GM23338 (cell line): ENCODE measurements around the gene RBM7. TPM values are rescaled to one million over a fixed set of nuclear protein-coding genes. Genes with fewer than 3 reads are reported as not detected.

Source experiments
- ATAC-seq: fragments of 200-7000 bp; cut with Tn5 transposase; 3 replicates; pipeline ENCODE4 v1.9.1; 2020
- DNase-seq: peaks from one replicate; pipeline ENCODE4 v3.0.0-alpha.2; 2015; ENCODE audit warnings: low spot score
- H2AFZ ChIP-seq: fragments of 200-600 bp; sonication (generic); 2 replicates; pipeline ENCODE4 v1.8.0; 2016; ENCODE audit warnings: antibody characterized with exemption, mild to moderate bottlenecking, moderate library complexity
- H3F3A ChIP-seq: fragments of 200-600 bp; sonication (generic); replicated peaks from 2 replicates; pipeline ENCODE4 v1.8.0; 2017; ENCODE audit warnings: antibody characterized with exemption, mixed run types, low read depth
- H3K27ac ChIP-seq: fragments of 200-600 bp; sonication (generic); 2 replicates; pipeline ENCODE4 v1.6.1; 2016; ENCODE audit warnings: low read depth
- H3K27me3 ChIP-seq: fragments of 200-600 bp; sonication (generic); 2 replicates; pipeline ENCODE4 v1.8.0; 2016; ENCODE audit warnings: mild to moderate bottlenecking, mixed run types, moderate library complexity; ENCODE audit not compliant: insufficient read depth
- H3K36me3 ChIP-seq: fragments of 200-600 bp; sonication (generic); 2 replicates; pipeline ENCODE4 v1.8.0; 2016; ENCODE audit warnings: mild to moderate bottlenecking; ENCODE audit not compliant: insufficient read depth
- H3K4me1 ChIP-seq: fragments of 200-600 bp; sonication (generic); 2 replicates; pipeline ENCODE4 v1.8.0; 2016; ENCODE audit warnings: mild to moderate bottlenecking, moderate library complexity; ENCODE audit not compliant: insufficient read depth
- H3K4me2 ChIP-seq: fragments of 200-600 bp; sonication (generic); 2 replicates; pipeline ENCODE4 v1.7.1; 2017; ENCODE audit warnings: mixed run types
- H3K4me3 ChIP-seq: fragments of 200-600 bp; sonication (generic); 2 replicates; pipeline ENCODE4 v1.6.1; 2016; ENCODE audit warnings: mixed run types
- H3K79me2 ChIP-seq: fragments of 200-600 bp; sonication (generic); replicated peaks from 2 replicates; pipeline ENCODE4 v1.8.0; 2017; ENCODE audit warnings: mild to moderate bottlenecking; ENCODE audit not compliant: insufficient read depth
- H3K9me2 ChIP-seq: fragments of 200-600 bp; sonication (generic); 2 replicates; pipeline ENCODE4 v1.8.0; 2017; ENCODE audit not compliant: insufficient read depth
- H4K20me1 ChIP-seq: fragments of 200-600 bp; sonication (generic); replicated peaks from 2 replicates; pipeline ENCODE4 v1.8.0; 2017; ENCODE audit warnings: mild to moderate bottlenecking; ENCODE audit not compliant: insufficient read depth
- H3K27ac Mint-ChIP-seq: 2 replicates; pipeline ENCODE4 v1.8.0; 2020; ENCODE audit warnings: inconsistent platforms, mild to moderate bottlenecking, moderate library complexity, mixed read lengths
- H3K27me3 Mint-ChIP-seq: 3 replicates; pipeline ENCODE4 v1.8.0; 2022; ENCODE audit warnings: low read depth, mild to moderate bottlenecking, moderate library complexity, mixed read lengths, inconsistent platforms; ENCODE audit not compliant: insufficient read depth, poor library complexity
- H3K36me3 Mint-ChIP-seq: 3 replicates; pipeline ENCODE4 v1.8.0; 2021; ENCODE audit warnings: low read depth, mild to moderate bottlenecking, inconsistent platforms, moderate library complexity, mixed read lengths
- H3K4me1 Mint-ChIP-seq: 3 replicates; pipeline ENCODE4 v1.8.0; 2020; ENCODE audit warnings: mild to moderate bottlenecking, inconsistent platforms, mixed read lengths
- H3K4me3 Mint-ChIP-seq: 3 replicates; pipeline ENCODE4 v1.8.0; 2021; ENCODE audit warnings: moderate library complexity, mild to moderate bottlenecking, inconsistent platforms, mixed read lengths
- H3K9me3 Mint-ChIP-seq: 3 replicates; pipeline ENCODE4 v1.8.0; 2020; ENCODE audit warnings: moderate library complexity, mild to moderate bottlenecking, inconsistent platforms, mixed read lengths
- CREB1 ChIP-seq: fragments of 250-450 bp; sonication (Bioruptor Pico); IDR thresholded peaks from 2 replicates; pipeline ENCODE4 v1.5.0; 2020; ENCODE audit warnings: low read depth, mild to moderate bottlenecking, moderate library complexity
- EZH2 ChIP-seq: fragments of 200-600 bp; sonication (generic); IDR thresholded peaks from one replicate; pipeline ENCODE4 v1.8.0; 2017; ENCODE audit warnings: antibody characterized with exemption, mild to moderate bottlenecking, low read depth; ENCODE audit not compliant: unreplicated experiment
- EZH2phosphoT487 ChIP-seq: fragments of 200-600 bp; sonication (generic); IDR thresholded peaks from one replicate; pipeline ENCODE4 v1.8.1; 2018; ENCODE audit warnings: antibody characterized with exemption; ENCODE audit not compliant: unreplicated experiment
- JUNB ChIP-seq: IDR thresholded peaks from one replicate; pipeline ENCODE4 v1.6.1; 2016; ENCODE audit warnings: antibody characterized with exemption; ENCODE audit not compliant: unreplicated experiment
- NANOG ChIP-seq: IDR thresholded peaks from 2 replicates; pipeline ENCODE4 v1.6.1; 2016; ENCODE audit warnings: antibody characterized with exemption, borderline replicate concordance
- POLR2AphosphoS5 ChIP-seq: IDR thresholded peaks from 2 replicates; pipeline ENCODE4 v1.6.1; 2016; ENCODE audit warnings: antibody characterized with exemption, low read depth
- REST ChIP-seq: IDR thresholded peaks from one replicate; pipeline ENCODE4 v1.6.1; 2018; ENCODE audit warnings: antibody characterized with exemption; ENCODE audit not compliant: unreplicated experiment
- STAT1 ChIP-seq: IDR thresholded peaks from one replicate; pipeline ENCODE4 v1.6.1; 2016; ENCODE audit warnings: antibody characterized with exemption; ENCODE audit not compliant: unreplicated experiment
- ZNF114 ChIP-seq: fragments of 250-450 bp; sonication (Bioruptor Pico); IDR thresholded peaks from 2 replicates; pipeline ENCODE4 v1.5.0; 2020; ENCODE audit warnings: mild to moderate bottlenecking, moderate library complexity
- ZNF331 ChIP-seq: fragments of 250-450 bp; sonication (Bioruptor Pico); IDR thresholded peaks from 2 replicates; pipeline ENCODE4 v1.5.0; 2020; ENCODE audit warnings: low read depth, mild to moderate bottlenecking, moderate library complexity
- ZNF462 ChIP-seq: fragments of 250-450 bp; sonication (Bioruptor Pico); IDR thresholded peaks from 2 replicates; pipeline ENCODE4 v1.5.0; 2020; ENCODE audit warnings: mild to moderate bottlenecking, moderate library complexity
- polyA plus RNA-seq: library from polyadenylated mRNA; unstranded; fragments of >200 nt; fragmentation: Nextera tagmentation; extraction: Ambion mirVana; gene quantifications from 2 replicates; pipeline ENCODE4 v1.2.1, GENCODE V29; 2016
- total RNA-seq: library from RNA; depleted of rRNA; stranded (reverse); fragments of >200 nt; shearing (Covaris generic); gene quantifications from 2 replicates; pipeline ENCODE4 v1.2.3, GENCODE V29; 2014
- TF ChIP-seq, protein P1 (sequence below): IDR thresholded peaks from 2 replicates; pipeline ENCODE4 v1.6.1; 2016; ENCODE audit warnings: antibody characterized with exemption
- TF ChIP-seq, protein P2 (sequence below), 2 experiments: fragments of 200-600 bp in 1 of 2; sonication (generic) in 1 of 2; conservative IDR thresholded peaks; 2 replicates each; pipeline versions ENCODE4 v1.5.1 to v1.6.1; 2016 to 2017; ENCODE audit warnings: antibody characterized with exemption in 2 of 2, low read depth in 2 of 2, mild to moderate bottlenecking in 2 of 2, moderate library complexity in 1 of 2

The RBM7 gene
- total and polyA plus RNA-seq, 2 experiments from 2014 or later: 31.5 to 57.2 TPM

DNA sequence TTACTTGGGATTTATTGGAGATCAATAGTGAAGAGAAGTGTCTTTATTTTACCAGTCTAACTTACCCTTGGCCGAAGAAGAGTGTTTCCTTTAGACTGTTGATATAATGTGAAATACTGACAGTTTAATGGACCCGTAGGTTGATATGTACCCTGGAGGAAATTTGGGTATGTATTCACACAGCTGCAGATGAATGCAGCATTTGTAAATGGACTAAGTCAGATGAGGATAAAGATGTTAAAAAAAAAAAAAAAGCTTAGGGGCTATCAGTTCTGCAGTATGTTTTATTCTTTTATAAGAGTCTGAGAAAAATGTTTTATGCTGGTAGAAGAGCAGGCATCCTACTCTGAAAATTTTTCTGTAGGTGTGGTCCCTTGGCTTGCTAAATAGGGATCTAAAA is 41.5 kb downstream of the RBM7 start:
- Mint-ChIP-seq H3K4me1 (peaks cover 50% of the 10 kb centered on the region), H3K4me3 (peak overlapping the region; percentile 67; the same call in 1 of the 3 replicates)
- H4K20me1 ChIP-seq: peaks cover 18% of the 10 kb centered on the region

More for the DNA sequence above, 41.5 kb downstream of the RBM7 start:
- ATAC-seq (no peak), DNase-seq (no peak)
- H3K27me3 ChIP-seq: no peaks in the 10 kb centered on the region
- peak overlapping the region; percentile 72; the same call in 1 of the 2 replicates for H3K4me3 ChIP-seq
- H3K4me1 ChIP-seq: peaks cover 35% of the 10 kb centered on the region
- peak overlapping the region; percentile 87 for H3K4me2 ChIP-seq
- Mint-ChIP-seq H3K9me3 (no peaks in the 10 kb centered on the region; the same call in 2 of the 3 replicates), H3K36me3 (peaks cover 48% of the 10 kb centered on the region), H3K27me3 (no peaks in the 10 kb centered on the region), H3K27ac (peak overlapping the region; percentile 74)
- no peak overlapping the region for H3K27ac ChIP-seq
- no peak overlapping the region for H2AFZ ChIP-seq
- H3K79me2 ChIP-seq: peaks cover 76% of the 10 kb centered on the region
- peaks cover 6% of the 10 kb centered on the region; the same call in 1 of the 2 replicates for H3K36me3 ChIP-seq
- H3F3A ChIP-seq: peaks cover 5% of the 10 kb centered on the region; the same call in 1 of the 2 replicates
- no peaks in the 10 kb centered on the region for H3K9me2 ChIP-seq
- no peak for TF ChIP-seq STAT1
- no peak for TF ChIP-seq ZNF114
- TF ChIP-seq EZH2phosphoT487: no peak
- TF ChIP-seq ZNF331 (CRISPR knock-in tag): no peak
- no peak for TF ChIP-seq ZNF462 (CRISPR knock-in tag)
- no peak for TF ChIP-seq POLR2AphosphoS5
- no peak for TF ChIP-seq CREB1 (CRISPR knock-in tag)
- no peak for TF ChIP-seq EZH2
- no peak for TF ChIP-seq NANOG
- TF ChIP-seq, protein P1, sequence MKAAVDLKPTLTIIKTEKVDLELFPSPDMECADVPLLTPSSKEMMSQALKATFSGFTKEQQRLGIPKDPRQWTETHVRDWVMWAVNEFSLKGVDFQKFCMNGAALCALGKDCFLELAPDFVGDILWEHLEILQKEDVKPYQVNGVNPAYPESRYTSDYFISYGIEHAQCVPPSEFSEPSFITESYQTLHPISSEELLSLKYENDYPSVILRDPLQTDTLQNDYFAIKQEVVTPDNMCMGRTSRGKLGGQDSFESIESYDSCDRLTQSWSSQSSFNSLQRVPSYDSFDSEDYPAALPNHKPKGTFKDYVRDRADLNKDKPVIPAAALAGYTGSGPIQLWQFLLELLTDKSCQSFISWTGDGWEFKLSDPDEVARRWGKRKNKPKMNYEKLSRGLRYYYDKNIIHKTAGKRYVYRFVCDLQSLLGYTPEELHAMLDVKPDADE: no peak
- TF ChIP-seq JUNB: no peak
- no peak for TF ChIP-seq REST
- TF ChIP-seq, protein P2, sequence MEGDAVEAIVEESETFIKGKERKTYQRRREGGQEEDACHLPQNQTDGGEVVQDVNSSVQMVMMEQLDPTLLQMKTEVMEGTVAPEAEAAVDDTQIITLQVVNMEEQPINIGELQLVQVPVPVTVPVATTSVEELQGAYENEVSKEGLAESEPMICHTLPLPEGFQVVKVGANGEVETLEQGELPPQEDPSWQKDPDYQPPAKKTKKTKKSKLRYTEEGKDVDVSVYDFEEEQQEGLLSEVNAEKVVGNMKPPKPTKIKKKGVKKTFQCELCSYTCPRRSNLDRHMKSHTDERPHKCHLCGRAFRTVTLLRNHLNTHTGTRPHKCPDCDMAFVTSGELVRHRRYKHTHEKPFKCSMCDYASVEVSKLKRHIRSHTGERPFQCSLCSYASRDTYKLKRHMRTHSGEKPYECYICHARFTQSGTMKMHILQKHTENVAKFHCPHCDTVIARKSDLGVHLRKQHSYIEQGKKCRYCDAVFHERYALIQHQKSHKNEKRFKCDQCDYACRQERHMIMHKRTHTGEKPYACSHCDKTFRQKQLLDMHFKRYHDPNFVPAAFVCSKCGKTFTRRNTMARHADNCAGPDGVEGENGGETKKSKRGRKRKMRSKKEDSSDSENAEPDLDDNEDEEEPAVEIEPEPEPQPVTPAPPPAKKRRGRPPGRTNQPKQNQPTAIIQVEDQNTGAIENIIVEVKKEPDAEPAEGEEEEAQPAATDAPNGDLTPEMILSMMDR (conservative IDR thresholded peaks at IDR 0.05; ENCODE audit: low read depth in 2 of 2): no peak
